GM19324 (cell line): Measurements from ENCODE around the gene TP73.

Experiments
- ATAC-seq: cut with Tn5 transposase; IDR thresholded peaks from one replicate; pipeline ENCODE4 v1.9.1; 2021; ENCODE audit warnings: mild to moderate bottlenecking, moderate library complexity; ENCODE audit not compliant: unreplicated experiment, low FRiP score

The TP73 gene

DNA sequence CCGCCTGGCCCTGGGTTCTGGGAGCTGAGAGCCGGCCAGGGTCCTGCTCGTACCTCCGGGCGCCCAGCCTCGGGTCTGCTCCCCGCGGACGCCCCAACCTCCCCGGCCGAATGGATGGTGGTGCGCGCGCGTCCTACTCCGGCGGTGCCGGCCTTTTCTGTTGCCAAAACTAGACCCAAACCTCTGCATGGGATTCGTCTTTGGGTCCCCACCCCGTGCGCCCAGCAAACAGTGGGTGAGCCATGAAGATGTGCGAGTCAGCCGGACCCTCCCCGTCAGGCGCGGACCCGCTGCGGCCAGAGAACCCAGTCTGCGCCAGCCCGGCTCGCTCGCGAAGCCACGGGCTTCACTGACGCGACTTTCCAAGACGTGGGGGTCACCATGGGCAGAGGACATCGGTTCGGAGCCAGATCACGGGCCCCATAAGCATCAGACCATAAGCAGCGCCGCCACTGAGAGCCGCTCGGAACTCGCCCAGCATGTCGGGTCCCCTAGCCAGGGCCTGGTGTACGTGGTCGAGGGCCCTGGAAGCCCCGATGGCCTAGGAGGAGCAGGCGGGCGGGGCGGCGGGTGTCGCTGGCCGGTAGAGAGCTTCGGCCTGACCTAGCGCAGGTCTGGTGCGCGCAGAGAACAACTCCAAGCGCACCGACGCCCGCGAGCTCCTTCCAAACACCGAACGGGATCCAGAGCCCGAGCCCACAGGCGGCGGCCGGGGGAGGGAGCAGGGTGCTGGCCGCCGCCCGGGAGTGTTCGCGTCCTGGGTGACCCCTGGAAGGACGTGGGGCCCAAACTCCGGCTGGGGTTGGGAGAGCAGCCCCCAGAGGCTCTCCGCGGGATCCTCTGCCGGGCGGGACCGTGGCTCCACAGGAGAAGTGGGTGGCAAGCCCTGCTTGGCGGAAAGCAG lies 1.0 kb upstream of the TP73 start:
- ATAC-seq = no peak

DNA sequence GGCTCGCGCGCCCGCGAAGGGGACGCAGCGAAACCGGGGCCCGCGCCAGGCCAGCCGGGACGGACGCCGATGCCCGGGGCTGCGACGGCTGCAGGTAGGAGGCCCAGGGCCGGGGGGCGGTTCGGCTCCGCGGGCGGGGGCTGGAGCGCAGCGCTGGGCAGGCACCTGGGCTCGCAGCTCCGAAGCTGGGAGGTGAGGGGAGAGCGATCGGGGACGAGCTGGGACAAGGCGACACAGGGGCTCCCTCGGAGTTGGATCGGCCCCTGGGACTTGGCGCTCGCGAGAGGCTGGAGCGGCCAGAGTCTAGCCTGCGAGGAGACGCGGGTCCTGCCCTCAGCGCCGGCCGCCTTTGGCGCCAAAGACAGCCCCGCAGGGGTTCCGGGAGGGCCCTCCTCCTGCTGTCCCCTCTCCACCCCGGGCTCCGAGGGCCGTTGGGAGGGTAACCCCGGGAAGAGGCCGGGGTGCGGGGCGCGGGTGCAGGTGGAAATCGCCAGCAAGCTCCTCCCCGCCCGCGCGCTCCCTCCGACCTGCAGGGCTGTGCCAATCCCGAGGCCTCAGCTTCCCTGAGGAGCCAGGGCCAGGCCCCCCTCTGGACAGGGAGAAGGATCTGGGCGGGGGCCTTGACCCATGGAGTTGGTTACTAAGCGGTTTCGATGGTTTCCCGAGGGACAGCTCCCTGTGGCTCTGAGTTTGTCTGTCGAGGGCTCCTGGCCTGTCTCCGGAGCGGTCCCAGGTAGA lies 401 bp downstream of the TP73 start:
- peak; percentile 4 for ATAC-seq

GRCh38 chr1:3653286-3653618 lies 936 bp downstream of the TP73 start:
- no peak for ATAC-seq

GRCh38 chr1:3654549-3655281 lies 2.4 kb downstream of the TP73 start:
- ATAC-seq = no peak

DNA sequence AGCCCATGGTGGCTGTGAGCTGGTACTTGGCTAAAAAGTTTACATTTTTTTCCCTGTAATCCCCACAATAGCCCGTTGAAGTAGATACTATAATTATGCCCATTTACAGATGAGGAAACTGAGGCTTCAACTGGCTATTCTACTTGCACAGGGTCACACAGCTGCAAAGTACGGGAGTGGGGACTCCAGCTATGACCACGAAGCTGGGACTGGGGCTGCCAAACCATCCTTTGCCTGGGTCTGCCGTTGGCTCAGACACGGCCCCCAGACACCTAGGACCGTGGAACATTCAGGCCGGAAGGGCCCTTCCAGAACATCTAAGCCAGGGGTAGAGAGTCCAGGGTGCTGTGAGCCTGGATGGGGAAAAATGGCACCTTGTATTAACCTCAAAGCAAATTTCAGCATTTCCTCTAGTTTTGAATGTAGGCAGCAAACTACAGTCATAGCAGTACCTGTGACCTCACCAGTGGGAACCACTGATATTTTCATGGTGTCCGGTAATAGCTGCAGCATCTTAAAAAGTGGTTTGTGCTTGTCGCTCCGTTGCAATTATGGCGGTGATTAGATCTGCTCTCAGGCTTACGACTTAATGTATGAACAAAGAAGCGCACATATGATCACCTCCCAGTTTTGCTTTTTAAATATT lies 4.3 kb downstream of the TP73 start:
- ATAC-seq = no peak

DNA sequence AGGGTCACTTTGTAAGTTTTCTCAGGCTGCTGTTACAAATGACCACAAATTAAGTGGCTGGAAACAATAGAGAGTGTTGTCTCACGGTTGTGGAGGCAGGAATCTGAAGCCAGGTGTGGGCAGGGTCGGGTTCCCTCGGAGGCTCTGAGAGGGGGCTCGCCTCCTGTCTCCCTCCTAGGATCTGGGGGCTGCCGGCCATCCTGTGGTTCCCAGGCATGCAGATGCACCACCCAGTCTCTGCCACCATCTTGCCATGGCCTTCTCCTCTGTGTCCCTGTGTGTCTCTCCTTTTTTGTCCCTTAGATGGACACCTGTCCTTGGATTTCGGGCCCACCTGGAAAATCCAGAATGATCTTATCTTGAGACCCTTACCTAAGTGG lies 4.8 kb downstream of the TP73 start:
- no peak for ATAC-seq

DNA sequence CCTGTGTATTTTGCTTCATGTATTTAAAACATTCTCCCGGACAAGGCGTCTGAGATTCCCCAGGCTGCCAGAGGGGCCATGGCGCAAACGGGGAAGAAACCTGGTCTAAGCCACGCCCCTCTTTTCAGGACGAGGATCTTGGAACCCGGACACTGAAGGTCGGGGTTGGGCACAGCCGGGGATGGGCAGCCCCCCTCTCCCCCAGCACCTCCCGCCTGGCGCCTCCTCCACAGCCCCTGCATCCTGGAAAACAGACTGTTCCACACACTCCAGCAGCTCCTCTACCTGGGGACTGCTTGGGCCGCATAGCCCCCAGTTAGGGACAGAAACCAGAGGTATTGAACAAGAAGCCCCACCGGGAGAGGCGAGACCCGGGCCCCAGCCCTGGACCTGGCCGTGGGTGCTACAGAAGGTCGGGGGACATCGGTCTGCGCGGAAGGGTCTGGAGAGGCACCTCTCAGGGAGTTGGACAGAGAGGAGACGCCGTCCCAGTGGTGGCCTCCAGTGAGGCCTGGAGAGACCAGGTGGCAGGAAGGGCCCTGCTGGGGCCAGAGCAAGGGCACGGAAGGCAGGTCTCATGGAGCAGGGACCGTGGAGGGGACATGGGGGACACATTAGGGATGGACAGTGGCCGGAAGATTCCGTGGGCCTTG lies 5.4 kb downstream of the TP73 start:
- ATAC-seq = no peak

DNA sequence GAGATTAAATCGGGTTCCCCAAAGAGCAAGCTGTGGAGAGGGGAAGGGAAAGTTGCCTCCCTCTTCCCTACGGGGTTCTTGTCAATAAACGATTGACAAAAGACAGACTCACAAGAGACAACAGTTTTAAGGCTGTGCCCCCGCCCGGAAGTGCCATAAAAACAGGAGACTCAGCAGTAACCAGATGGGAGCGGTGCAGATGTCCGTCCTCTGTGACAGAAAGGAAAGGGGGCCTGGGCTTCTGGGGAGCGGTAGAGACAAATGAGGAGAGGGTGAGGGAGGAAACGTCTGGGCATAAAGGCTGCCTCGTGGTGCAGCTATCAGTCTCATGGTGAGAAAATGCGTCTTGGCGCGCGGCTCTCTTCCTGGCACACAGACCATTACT lies 5.9 kb downstream of the TP73 start:
- no peak for ATAC-seq

GRCh38 chr1:3659093-3659492 lies 6.8 kb downstream of the TP73 start:
- ATAC-seq = no peak

DNA sequence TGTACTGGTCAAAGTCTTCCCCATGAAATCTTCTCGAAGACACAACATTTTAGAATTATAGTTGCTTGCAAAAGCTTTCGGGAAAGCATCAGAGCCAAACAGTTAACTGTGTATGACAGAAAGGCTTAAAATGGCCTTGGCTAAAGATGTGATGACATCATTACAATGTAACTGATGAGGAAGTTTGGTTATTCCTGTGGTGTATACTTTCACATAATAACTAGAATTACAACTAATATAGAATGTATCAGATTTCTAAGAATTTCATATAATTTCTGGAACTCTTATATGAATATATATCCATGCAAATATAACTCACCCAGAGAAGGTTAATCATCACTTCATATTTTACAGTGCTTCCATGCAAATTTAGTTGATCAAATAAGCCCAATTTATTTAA lies 8.4 kb downstream of the TP73 start:
- ATAC-seq = no peak

DNA sequence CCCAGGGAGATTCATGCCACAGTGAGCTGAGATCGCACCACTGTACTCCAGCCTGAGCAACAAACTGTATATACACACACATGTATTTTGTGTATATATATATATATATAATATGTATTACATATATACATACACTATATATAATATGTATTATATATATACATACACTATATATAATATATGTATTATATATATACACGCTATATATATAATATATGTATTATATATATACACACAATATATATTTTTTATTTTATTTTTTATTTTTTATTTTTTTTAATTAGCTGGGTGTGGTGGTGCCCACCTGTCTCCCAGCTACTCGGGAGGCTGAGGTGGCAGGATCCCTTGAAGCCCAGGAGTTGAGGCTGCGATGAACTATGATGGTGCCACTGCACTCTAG lies 9.3 kb downstream of the TP73 start:
- no peak for ATAC-seq

- no peak for ATAC-seq
Measured at GRCh38 chr1:3662080-3662671, 9.9 kb downstream of the TP73 start.

GRCh38 chr1:3663999-3664699 lies 11.8 kb downstream of the TP73 start:
- ATAC-seq = no peak

DNA sequence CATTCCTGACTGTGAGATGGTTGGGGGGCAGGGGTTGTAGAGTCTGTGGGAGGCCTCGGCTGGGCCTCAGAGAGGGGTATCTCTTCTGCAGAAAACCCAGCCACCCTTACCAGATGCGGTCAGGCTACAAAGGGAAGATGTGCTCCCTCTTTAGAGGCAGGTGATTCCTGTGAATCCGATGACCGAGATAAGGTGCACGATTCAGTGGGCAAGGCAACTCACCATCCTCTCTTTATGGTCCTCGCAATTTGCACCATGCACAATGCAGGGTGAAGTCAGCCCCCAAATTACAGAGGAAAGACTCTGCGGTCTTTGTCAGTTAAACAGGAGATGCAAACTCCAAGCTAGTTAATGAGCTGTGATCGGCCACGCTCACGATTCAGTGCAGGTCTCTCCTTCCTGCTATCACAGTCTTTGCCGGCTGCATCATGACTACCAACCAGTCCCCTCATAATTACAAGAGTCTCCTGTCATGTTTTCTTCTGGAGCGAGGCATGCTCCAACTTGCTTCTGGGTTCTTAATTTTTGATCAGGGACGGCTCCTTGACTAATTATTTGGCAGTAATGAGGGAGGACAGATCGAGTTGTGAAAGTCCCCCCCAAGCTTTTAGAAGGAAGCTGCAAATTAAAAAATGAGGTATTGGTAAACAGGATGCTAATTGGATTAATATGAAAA lies 12.5 kb downstream of the TP73 start:
- no peak for ATAC-seq

DNA sequence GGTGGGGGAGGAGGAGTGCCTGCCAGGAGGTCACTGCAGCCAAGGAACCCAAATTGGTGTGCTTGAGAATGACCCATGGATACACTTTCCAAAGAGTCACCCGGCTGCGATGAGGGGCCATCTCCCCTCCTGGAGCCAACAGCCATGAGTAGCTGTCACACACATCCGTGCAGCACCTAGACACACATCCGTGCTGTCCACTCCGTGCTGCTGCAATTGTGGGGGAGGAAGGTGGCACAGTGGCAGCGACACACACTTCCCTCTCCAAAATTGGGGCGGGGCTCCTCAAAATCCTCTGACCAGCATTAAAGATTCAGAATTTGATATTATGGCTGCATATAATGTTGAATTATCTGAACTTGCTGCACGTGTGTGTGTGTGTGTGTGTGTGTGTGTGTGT lies 15.8 kb downstream of the TP73 start:
- no peak for ATAC-seq

- no peak for ATAC-seq
Measured at GRCh38 chr1:3668585-3669300, 16.4 kb downstream of the TP73 start.

GRCh38 chr1:3669421-3669821 lies 17.1 kb downstream of the TP73 start:
- ATAC-seq = no peak

DNA sequence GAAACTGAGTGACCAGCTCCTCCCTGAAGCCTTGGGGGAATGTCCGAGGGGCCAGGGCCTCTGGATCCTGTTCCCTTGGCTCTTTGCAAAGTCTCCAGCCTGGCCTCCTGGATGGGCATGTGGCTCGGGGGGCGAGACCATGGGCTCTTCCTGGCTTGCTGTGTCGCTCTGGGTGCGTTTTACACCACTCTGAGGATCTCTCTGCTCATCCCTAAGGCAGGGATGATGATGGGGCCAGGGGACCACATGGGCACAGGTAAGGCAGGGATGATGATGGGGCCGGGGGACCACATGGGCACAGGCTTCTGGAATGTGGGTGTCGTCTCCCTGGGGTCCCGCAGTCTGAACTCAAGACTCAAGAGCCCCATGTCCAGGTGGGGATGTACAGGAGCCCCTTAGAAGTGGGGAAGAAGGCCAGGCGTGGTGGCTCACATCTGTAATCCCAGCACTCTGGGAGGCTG lies 17.7 kb downstream of the TP73 start:
- ATAC-seq = no peak
